Measurements from ENCODE around the gene PCDHGB7.
"Not testable (repeated sequence)": the region's sequence is repeated elsewhere in the genome, so short reads cannot be mapped to it uniquely, and the experiment has no call there.

Gene PCDHGB7

GRCh38 chr5:141394401-141395187, 22.9 kb upstream of the PCDHGB7 start:
- DNase-seq = not testable (repeated sequence)

DNA sequence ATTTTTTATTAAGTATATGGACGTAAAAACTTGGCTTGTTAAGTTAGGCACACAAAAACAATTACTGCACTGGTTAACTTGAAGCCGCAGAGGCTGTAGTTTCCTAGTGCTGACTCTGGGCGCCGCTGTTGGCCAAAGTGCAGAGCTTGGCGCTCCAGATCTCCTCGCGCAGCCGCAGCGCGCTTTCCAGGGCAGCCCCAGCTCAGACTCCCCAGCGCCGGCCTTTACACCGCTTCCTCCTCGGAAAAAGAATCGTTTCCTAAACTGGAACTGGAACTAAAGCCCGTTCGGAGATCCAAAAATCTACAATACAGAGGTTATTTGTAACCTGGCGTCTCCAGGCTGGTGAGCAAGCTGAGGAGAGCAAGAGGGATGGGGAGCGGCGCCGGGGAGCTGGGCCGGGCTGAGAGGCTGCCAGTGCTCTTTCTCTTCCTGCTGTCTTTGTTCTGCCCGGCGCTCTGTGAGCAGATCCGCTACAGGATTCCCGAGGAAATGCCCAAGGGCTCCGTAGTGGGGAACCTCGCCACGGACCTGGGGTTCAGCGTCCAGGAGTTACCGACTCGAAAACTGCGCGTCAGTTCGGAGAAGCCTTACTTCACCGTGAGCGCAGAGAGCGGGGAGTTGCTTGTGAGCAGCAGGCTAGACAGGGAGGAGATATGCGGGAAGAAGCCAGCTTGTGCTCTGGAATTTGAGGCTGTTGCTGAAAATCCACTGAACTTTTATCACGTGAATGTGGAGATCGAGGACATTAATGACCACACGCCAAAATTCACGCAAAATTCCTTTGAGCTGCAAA, 19.5 kb upstream of the PCDHGB7 start, which contains the start of gene PCDHGB5:
TSS of gene PCDHGB5 (plus strand) at position 192 of the 796 bp plus-strand sequence. CDS start at position 373, 181 bp downstream.
- peak in 1 of 56 donors; percentile 17 for DNase-seq

DNA sequence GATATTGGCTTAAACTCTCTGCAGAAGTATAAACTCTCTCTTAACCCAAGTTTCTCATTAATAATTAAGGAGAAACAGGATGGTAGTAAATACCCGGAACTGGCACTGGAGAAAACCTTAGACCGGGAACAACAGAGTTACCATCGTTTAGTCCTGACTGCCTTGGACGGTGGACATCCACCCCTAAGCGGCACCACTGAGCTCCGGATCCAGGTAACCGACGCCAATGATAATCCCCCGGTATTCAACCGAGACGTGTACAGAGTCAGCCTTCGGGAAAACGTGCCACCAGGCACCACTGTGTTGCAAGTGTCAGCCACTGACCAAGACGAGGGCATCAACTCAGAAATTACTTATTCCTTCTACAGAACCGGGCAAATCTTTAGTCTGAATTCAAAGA, 18.9 kb upstream of the PCDHGB7 start:
- no peak for DNase-seq

GRCh38 chr5:141399555-141400258, 17.8 kb upstream of the PCDHGB7 start:
- DNase-seq = no peak

- DNase-seq = peak in 3 of 56 donors; percentile 10 to 50 (median 11)
Measured at GRCh38 chr5:141402553-141403243, 14.8 kb upstream of the PCDHGB7 start, which contains the start of gene PCDHGA9. Gene PCDHGA9 (plus strand): TSS chr5:141402778. CDS start chr5:141402953, 175 bp downstream.

- no peak for DNase-seq
Measured at GRCh38 chr5:141403387-141403786, 14.1 kb upstream of the PCDHGB7 start.

DNA sequence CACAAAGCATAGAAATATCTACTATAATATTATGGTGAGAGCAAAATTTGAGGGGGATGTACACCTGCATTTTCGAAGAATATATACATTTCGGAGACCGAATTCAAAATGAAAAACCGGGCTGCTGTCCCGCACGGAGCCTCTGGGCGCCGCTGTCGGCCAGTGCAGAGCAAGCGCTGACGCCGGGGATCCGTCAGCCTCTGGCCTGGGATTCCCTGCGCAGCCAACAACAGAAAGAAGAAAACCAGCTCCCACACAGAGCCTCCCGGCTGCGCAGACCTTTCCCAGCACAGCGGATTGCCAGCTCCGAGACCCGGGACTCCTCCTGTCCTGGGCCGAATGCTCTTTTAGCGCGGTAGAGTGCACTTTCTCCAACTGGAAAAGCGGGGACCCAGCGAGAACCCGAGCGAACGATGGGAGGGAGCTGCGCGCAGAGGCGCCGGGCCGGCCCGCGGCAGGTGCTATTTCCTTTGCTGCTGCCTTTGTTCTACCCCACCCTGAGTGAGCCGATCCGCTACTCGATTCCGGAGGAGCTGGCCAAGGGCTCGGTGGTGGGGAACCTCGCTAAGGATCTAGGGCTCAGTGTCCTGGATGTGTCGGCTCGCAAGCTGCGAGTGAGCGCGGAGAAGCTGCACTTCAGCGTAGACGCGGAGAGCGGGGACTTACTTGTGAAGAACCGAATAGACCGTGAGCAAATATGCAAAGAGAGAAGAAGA, 9.5 kb upstream of the PCDHGB7 start, which contains the start of gene PCDHGB6:
TSS of gene PCDHGB6 (plus strand) at position 232 of the 716 bp plus-strand sequence. CDS start at position 414, 182 bp downstream.
- not testable (repeated sequence) for DNase-seq

GRCh38 chr5:141409598-141410306, 7.7 kb upstream of the PCDHGB7 start:
- no peak for DNase-seq

DNA sequence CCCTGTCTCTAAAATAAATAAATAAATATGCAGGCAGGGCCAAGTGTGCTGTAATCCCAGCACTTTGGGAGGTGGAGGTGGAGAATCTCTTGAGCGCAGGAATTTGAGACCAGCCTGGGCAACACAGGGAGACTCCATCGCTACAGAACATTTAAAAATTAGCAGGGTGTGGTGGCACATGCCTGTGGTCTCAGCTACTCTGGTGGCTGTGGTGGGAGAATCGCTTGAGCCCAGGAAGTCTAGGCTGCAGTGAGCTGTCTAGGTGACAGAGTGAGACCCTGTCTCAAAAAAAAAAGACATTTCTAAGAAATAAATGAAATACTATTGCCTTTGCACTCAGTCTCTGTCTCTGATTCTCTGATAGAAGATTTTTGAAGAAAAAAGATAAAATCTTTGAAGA, 5.9 kb upstream of the PCDHGB7 start:
- no peak for DNase-seq

DNA sequence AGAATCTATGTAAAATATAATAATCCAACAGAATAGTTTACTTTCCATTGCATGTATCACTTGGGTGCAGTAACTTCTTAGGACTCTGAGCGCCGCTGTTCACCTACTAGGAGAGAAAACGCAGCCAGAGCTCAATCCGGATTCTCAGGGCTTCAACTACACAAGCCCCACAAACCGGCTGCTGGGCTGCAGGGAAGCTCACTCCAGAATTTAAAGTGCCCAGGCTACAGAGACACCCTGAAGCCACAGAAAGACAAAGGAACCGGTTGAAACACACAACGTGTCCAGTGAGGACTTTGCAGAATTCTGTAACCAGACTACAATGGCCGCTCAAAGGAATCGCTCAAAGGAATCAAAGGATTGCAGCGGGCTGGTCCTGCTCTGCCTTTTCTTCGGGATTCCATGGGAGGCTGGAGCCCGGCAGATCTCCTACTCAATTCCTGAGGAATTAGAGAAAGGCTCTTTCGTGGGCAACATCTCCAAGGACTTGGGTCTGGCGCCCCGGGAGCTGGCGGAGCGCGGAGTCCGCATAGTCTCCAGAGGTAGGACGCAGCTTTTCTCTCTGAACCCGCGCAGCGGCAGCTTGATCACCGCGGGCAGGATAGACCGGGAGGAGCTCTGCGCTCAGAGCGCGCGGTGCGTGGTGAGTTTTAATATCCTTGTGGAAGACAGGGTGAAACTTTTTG, 4.5 kb upstream of the PCDHGB7 start, which contains the start of gene PCDHGA10:
TSS of gene PCDHGA10 (plus strand) at position 134 of the 686 bp plus-strand sequence. CDS start at position 323, 189 bp downstream.
- peak in 1 of 56 donors; percentile 26 for DNase-seq

- no peak for DNase-seq
Measured at GRCh38 chr5:141413540-141414069, 3.9 kb upstream of the PCDHGB7 start.

- not testable (repeated sequence) for DNase-seq
Measured at GRCh38 chr5:141414548-141415274, 2.8 kb upstream of the PCDHGB7 start.

- DNase-seq = not testable (repeated sequence)
Measured at GRCh38 chr5:141415275-141415618, 2.2 kb upstream of the PCDHGB7 start.

DNA sequence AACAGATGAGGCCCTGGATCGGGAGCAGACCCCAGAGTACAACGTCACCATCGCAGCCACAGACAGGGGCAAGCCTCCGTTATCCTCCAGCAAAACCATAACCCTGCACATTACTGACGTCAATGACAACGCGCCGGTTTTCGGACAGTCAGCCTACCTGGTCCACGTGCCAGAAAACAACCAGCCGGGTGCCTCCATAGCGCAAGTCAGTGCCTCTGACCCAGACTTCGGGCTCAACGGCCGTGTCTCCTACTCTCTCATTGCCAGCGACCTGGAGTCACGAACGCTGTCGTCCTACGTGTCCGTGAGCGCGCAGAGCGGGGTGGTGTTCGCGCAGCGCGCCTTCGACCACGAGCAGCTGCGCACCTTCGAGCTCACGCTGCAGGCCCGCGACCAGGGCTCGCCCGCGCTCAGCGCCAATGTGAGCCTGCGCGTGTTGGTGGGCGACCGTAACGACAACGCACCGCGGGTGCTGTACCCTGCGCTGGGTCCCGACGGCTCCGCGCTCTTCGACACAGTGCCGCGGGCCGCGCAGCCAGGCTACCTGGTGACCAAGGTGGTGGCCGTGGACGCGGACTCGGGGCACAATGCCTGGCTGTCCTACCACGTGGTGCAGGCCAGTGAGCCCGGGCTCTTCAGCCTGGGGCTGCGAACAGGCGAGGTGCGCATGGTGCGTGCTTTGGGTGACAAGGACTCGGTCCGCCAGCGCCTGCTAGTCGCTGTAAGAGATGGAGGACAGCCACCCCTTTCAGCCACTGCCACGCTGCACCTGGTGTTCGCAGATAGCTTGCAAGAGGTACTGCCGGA, 1.8 kb downstream of the PCDHGB7 start:
- DNase-seq = no peak

- DNase-seq = no peak
Measured at GRCh38 chr5:141420855-141421488, 3.5 kb downstream of the PCDHGB7 start, which contains the start of gene PCDHGA11. Gene PCDHGA11 (plus strand): TSS chr5:141421051. CDS start chr5:141421228, 177 bp downstream.

DNA sequence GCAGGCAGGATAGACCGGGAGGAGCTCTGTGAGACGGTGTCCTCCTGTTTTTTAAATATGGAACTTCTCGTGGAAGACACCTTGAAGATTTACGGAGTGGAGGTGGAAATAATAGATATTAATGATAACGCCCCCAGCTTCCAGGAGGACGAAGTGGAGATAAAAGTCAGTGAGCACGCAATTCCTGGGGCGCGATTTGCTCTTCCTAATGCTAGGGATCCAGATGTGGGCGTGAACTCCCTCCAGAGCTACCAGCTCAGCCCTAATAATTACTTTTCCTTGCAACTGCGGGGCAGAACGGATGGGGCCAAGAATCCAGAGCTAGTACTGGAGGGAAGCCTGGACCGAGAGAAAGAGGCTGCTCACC, 4.0 kb downstream of the PCDHGB7 start:
- no peak for DNase-seq

All from amygdala (tissue), 56 donors.